ENCODE results near the gene AQP7. TPM values are rescaled to one million over a fixed set of nuclear protein-coding genes. Genes with fewer than 3 reads are reported as not detected.
"Not testable (repeated sequence)": the region's sequence is repeated elsewhere in the genome, so short reads cannot be mapped to it uniquely, and the experiment has no call there.

Gene AQP7
- total RNA-seq, 4 donors from 2014 or later: 2.7 to 20.7 (median 9.6) TPM

DNA sequence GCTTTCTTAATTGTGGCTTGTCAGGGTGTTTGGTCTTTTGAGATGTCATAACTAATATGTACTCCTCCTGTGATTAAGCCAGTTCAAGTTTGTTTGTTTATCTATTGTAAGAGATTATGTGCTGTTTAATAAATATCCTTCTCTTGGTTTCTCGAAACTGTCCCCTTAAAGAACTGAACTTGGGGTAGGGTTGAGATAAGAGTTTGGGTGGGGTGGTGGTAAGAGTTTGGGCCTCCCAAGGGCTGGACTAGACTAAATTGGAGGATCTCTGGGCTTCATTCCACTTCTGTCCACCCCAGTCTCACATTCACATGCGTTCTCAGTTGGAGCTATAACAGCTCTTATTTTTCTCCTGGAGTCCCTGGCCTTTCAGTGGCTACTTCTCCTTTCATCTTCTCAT, 38.2 kb downstream of the AQP7 start:
- intact Hi-C loops (cut with DNase I; ENCODE audit: low total_unique reads): no loop called here
- no peak overlapping the region for H3K4me3 ChIP-seq (ENCODE audit: low read depth, poor library complexity, severe bottlenecking)
- TF ChIP-seq POLR2A (IDR thresholded peaks at IDR 0.05): no peak
- TF ChIP-seq, protein P1, sequence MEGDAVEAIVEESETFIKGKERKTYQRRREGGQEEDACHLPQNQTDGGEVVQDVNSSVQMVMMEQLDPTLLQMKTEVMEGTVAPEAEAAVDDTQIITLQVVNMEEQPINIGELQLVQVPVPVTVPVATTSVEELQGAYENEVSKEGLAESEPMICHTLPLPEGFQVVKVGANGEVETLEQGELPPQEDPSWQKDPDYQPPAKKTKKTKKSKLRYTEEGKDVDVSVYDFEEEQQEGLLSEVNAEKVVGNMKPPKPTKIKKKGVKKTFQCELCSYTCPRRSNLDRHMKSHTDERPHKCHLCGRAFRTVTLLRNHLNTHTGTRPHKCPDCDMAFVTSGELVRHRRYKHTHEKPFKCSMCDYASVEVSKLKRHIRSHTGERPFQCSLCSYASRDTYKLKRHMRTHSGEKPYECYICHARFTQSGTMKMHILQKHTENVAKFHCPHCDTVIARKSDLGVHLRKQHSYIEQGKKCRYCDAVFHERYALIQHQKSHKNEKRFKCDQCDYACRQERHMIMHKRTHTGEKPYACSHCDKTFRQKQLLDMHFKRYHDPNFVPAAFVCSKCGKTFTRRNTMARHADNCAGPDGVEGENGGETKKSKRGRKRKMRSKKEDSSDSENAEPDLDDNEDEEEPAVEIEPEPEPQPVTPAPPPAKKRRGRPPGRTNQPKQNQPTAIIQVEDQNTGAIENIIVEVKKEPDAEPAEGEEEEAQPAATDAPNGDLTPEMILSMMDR (IDR thresholded peaks at IDR 0.05): no peak
- no peak for DNase-seq (ENCODE audit: low spot score in 2 of 2)
- 94 to 95% methylated on average over 2 of the region's 2 CpGs for WGBS, 2 donors

- DNase-seq (ENCODE audit: low spot score in 2 of 2); H3K4me3 ChIP-seq (ENCODE audit: low read depth, poor library complexity, severe bottlenecking); intact Hi-C loops (cut with DNase I; ENCODE audit: low total_unique reads): not testable (repeated sequence)
- 87 to 94% methylated on average over 3 of the region's 3 CpGs for WGBS, 2 donors
These were observed 43.7 kb downstream of the AQP7 start for GRCh38 chr9:33358641-33359040.

GRCh38 chr9:33355933-33356332, 46.4 kb downstream of the AQP7 start:
- intact Hi-C loops (cut with DNase I; ENCODE audit: low total_unique reads): no loop called here

DNA sequence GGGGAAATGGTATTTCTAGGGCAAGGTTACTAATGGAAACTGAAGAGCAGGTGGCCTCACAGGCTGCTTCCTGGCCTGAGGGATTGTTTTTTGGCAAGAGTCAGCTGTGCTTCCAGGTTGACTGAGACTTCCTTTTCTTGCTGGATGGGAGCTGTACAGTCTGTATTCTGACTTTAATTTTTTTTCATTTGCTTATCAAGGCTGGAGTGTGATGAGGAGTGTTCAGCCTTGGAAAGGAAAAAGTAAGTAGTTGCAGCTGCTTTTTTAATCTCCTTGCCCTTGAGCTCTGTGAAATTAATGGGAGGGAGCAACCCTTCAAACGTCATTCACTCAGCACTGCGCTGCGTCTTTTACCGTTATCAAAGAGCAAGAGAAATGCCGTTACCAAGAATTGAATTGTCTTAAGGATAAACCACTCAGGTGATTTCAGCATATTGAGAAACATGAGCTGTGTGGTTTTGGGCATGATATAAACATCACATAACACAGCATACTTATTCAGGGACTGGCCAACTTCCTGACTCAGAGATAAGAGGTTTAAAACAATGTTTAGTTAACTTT, 47.6 kb downstream of the AQP7 start:
- no peak for DNase-seq (ENCODE audit: low spot score in 2 of 2)
- H3K4me3 ChIP-seq (ENCODE audit: low read depth, poor library complexity, severe bottlenecking): no peak overlapping the region
- 44 to 61% methylated on average over 5 of the region's 5 CpGs for WGBS, 2 donors
- intact Hi-C loops (cut with DNase I; ENCODE audit: low total_unique reads): no loop called here
- TF ChIP-seq, protein P1 (IDR thresholded peaks at IDR 0.05): no peak
- no peak for TF ChIP-seq POLR2A (IDR thresholded peaks at IDR 0.05)

More at GRCh38 chr9:33355933-33356332, 46.4 kb downstream of the AQP7 start:
- 94 to 100% methylated on average over 1 of the region's 1 CpG for WGBS, 2 donors
- no peak overlapping the region for H3K4me3 ChIP-seq (ENCODE audit: low read depth, poor library complexity, severe bottlenecking)
- DNase-seq (ENCODE audit: low spot score in 2 of 2): no peak
- no peak for TF ChIP-seq POLR2A (IDR thresholded peaks at IDR 0.05)
- TF ChIP-seq, protein P1 (IDR thresholded peaks at IDR 0.05): no peak

- TF ChIP-seq POLR2A (IDR thresholded peaks at IDR 0.05): no peak
- TF ChIP-seq, protein P1 (IDR thresholded peaks at IDR 0.05): no peak
- WGBS, 2 donors: 76 to 81% methylated on average over 4 of the region's 4 CpGs
- no peak for DNase-seq (ENCODE audit: low spot score in 2 of 2)
- no peak overlapping the region for H3K4me3 ChIP-seq (ENCODE audit: low read depth, poor library complexity, severe bottlenecking)
- intact Hi-C loops (cut with DNase I; ENCODE audit: low total_unique reads): no loop called here
These were observed 50.8 kb downstream of the AQP7 start for GRCh38 chr9:33351547-33351946.

DNA sequence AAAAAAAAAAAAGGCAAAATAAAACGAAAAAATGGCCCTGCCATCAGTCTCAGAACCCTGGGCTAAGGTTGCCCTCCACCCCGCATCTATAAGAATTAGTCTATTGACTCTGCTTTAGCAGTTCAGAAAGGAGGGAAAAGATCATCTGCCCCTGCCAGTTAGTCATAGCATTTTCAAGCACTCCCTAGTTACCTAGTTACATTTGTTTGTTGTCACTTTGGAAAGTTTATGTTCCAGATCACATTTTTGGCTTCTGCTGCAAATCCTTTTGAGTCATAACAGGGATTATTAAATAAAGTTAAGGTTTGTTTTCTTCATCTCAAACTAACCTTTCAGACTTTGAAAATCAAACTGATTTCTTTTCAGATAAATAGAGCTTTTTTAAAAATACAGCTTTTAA, 52.1 kb downstream of the AQP7 start:
- intact Hi-C loops (cut with DNase I; ENCODE audit: low total_unique reads): no loop called here
- no peak overlapping the region for H3K4me3 ChIP-seq (ENCODE audit: low read depth, poor library complexity, severe bottlenecking)
- DNase-seq (ENCODE audit: low spot score in 2 of 2): no peak
- 13 to 18% methylated on average over 2 of the region's 2 CpGs for WGBS, 2 donors
- no peak for TF ChIP-seq POLR2A (IDR thresholded peaks at IDR 0.05)
- TF ChIP-seq, protein P1 (IDR thresholded peaks at IDR 0.05): no peak

Data from lower leg skin (tissue), 4 donors.